Measurements from ENCODE around the gene TARBP2.

TARBP2 gene

GRCh38 chr12:53492188-53492587 is 8.9 kb upstream of the TARBP2 start:
- no peak for DNase-seq (ENCODE audit: low spot score)
- no peak for TF ChIP-seq CTCF (IDR thresholded peaks at IDR 0.05; ENCODE audit: extremely low read depth, missing control alignments)

GRCh38 chr12:53492830-53493609 is 8.1 kb upstream of the TARBP2 start:
- no peak for TF ChIP-seq CTCF (IDR thresholded peaks at IDR 0.05; ENCODE audit: extremely low read depth, missing control alignments)
- peak; percentile 95 for DNase-seq (ENCODE audit: low spot score)

- TF ChIP-seq CTCF (IDR thresholded peaks at IDR 0.05; ENCODE audit: extremely low read depth, missing control alignments) = no peak
- DNase-seq (ENCODE audit: low spot score) = no peak
These were observed 7.3 kb upstream of the TARBP2 start for GRCh38 chr12:53493610-53494391.

- TF ChIP-seq CTCF (IDR thresholded peaks at IDR 0.05; ENCODE audit: extremely low read depth, missing control alignments) = no peak
- DNase-seq (ENCODE audit: low spot score) = no peak
These were observed 5.0 kb upstream of the TARBP2 start for GRCh38 chr12:53495903-53496751.

GRCh38 chr12:53496752-53497032 is 4.4 kb upstream of the TARBP2 start:
- TF ChIP-seq CTCF (IDR thresholded peaks at IDR 0.05; ENCODE audit: extremely low read depth, missing control alignments) = no peak
- no peak for DNase-seq (ENCODE audit: low spot score)

- DNase-seq (ENCODE audit: low spot score) = no peak
- TF ChIP-seq CTCF (IDR thresholded peaks at IDR 0.05; ENCODE audit: extremely low read depth, missing control alignments) = no peak
These were observed 3.6 kb upstream of the TARBP2 start for GRCh38 chr12:53497461-53497860.

GRCh38 chr12:53498235-53498630 is 2.9 kb upstream of the TARBP2 start:
- no peak for DNase-seq (ENCODE audit: low spot score)
- TF ChIP-seq CTCF (IDR thresholded peaks at IDR 0.05; ENCODE audit: extremely low read depth, missing control alignments) = no peak
